Fibroblast of skin of left quadriceps (primary cell): ENCODE data around the gene FBXW8.

Experiments used
- DNase-seq, 2 experiments: peaks; one replicate each; pipeline ENCODE4 v3.0.0-alpha.2; 2013; ENCODE audit warnings: low read depth in 2 of 2

FBXW8 gene

GRCh38 chr12:116955382-116956021 is 44.8 kb downstream of the FBXW8 start:
- no peak for DNase-seq

DNA sequence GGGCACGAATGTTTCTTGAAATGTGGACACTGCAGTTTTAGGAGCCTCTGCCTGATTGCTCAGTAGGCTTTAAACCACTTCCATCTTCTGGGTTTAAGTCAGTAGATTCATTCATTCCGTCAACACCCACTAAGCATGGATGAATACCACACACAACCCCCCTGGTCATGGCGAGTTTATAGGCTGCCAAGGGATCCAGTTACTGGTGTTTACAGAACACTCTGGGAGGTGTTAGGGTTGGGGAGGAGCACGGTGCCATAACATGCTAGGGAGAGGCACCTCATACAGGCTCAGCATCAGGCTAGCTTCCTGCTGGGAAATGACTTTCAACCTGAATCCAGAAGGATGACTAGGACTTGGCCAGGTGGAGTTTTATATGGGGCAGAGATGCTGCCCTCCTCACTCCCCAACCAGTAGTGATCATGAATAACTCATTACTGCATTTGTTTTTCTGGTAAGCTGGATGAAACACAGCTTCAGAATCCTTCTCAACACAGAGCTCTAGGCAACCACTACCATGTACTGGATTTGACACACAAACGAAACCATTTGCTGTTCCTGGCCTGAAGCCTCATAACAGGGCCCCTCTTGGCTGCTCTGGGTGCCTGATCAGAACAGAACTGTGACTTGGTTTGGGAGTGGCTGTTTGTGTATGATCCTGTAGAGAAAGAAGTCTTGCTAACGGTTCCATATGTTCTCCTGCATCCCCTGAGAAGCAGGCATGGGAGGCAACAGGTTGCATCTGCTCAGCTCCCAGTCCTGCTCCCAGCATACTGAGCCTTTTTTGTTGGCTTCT is 47.9 kb downstream of the FBXW8 start:
- no peak for DNase-seq

- DNase-seq = no peak
Observed at GRCh38 chr12:116959198-116959460, 48.4 kb downstream of the FBXW8 start.

GRCh38 chr12:116959845-116960514 is 49.2 kb downstream of the FBXW8 start:
- no peak for DNase-seq

GRCh38 chr12:116962197-116962596 is 51.4 kb downstream of the FBXW8 start:
- no peak for DNase-seq

DNA sequence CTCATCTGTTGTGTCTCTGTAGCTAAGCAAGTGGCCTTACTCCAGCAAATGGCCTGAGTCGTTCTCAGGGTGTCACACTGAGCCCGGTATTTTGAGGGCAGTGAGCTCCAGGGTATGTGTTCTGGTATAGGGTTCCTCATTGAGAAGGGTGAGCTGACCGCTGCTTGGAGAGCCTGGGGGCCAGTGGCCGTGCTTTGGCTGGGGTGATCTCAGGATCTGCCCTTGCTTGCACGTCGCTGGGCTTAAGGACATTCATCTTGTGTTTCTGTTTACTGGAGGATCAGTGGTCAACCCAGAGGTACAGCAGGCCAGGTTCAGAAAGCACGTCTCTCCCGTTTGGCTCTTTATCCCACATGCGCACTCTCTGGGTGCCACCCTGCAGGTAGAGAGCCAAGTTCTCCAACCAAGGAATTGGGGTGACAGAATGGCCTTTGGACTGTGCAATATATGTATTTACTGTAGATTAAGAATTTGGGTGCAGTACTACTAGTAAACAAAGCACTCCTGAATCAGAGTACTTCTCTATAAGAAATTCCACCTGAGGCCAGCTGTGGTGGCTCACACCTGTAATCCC is 52.1 kb downstream of the FBXW8 start:
- DNase-seq = no peak

DNA sequence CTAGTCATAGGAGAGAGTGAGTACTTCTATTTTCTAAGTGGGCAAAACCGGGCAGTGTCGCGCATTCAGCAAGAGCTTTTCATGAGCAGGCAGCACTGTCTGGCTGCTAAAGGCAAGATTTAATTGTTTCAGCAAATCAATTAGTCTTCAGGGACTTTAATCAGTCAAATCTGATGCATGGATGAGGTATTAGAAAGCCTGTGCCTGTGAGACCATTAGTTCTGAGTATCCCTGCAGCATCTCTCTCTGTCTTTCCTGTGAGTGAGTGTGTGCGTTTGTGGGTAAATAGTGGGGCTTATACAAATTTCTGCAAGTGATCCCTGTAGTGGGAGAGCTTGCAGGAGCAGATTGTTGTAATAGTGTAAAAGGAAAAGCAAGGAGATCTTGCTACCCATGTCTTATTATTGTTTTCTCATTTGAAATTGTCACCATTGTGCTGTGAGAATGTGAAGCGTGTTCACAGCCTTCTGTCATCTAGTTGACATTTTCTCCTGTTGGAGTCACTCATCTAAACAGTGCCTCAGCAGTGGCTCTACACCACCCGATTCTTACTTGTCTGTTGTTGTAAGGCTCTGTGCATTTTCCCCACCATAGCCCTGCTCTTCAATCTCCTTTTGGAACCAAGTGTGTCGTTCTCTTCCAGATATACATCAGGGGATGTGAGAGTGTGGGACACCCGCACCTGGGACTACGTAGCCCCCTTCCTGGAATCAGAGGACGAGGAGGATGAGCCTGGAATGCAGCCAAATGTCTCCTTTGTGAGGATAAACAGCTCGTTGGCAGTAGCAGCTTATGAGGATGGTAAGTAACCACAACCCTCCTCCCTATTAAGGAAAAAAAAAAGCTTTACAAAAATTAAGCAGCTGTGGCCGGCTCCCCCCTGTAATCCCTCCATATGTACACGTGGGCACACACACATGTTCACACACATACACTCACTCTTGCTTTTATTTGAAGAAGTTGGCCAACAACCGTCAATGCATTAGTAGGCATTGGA is 53.6 kb downstream of the FBXW8 start:
- no peak for DNase-seq

- no peak for DNase-seq
Observed at GRCh38 chr12:116968986-116969385, 58.2 kb downstream of the FBXW8 start.

GRCh38 chr12:116969615-116970585 is 59.1 kb downstream of the FBXW8 start:
- no peak for DNase-seq

DNA sequence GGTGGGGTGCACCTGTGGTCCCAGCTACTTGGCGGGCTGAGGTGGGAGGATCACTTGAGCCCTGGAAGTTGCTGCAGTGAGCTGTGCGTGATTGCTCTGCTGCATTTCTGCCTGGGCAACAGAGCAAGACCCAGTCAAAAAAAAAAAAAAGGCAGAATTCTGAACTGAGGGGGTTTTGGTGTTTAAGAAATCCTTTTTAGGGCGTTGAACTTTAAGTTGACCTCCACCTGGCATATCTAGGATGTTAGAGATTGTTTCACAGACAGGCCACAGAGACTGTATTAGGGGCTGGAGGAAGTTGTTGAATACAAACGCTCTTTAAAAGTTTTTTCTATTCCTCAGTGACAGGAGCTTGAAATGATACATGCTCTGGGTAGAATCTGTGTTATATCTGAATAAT is 60.5 kb downstream of the FBXW8 start:
- no peak for DNase-seq

GRCh38 chr12:116975779-116976393 is 65.1 kb downstream of the FBXW8 start:
- DNase-seq = no peak

DNA sequence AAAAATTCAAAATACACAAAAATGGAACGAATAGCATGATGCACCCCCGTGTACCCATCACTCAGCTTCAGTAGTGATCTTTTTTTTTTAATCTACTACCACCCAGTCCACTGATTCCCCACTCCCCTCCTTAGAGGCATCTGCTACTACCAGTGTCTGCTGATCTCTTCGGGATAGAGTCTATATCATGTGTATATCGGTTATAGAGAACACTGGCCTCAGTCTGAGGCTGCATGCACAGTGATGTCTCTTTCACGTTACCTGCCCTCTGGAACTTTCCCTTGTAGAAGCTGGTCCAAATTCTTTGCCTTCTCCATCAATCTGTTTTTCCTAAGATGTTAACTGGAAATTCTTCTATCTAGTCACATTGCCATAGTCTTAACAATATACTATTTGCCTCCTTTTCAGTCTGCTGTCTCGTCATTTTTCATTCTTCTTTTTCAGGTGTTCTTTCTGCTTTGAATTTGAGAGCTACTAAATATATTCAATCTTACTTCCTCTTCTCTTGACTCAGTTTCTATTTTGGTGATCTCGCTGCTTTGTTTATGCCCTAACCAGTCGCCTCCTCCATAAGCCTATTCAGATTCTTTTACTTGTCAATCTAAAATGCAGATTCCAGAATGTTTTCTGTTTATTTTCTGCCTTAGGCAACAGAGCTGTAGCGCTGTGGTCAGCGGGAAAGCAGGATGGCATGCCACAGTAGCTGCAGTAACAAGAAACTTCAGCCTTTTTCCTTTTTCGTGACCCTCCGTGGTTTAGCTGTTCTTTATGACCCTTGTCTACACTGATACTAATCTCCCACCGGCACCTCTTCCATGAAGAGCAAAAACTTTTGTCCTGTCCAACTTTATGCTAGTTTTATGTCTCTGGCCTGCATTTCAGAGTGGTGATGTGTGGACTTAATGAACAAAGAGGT is 67.0 kb downstream of the FBXW8 start:
- no peak for DNase-seq

DNA sequence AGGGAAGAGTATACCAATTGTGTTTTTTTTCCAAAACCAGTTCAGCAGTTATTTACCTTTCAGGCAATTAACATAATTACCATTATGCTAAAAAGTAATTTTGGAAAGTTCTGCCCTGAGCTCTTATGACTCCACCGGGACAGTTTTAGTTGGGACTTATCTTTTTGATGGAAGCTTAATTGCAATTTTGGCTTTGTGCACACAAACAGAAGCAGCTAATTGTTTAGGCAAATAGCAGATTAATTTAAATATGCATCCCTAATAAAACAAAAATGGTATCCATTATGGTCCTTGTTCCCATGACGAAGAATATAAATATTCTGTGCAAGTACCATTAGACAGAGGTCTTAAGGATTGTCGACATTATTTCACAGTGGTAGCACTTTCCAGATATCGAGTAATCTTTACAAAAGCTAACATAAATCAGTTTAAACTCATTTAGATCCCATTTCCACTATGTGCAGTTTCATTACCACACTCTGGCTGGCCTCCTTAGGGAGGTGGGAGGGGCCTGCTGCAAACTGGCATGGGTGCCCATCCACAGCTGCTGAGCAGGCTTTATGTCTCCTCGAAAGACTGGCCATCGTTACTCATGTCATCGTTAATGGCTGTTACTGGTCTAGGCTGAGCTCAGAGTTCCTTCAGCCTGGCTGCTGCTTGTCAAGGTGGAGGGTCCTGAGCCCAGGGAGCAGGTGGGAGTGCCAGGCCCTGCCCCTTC is 68.2 kb downstream of the FBXW8 start:
- DNase-seq = no peak

DNA sequence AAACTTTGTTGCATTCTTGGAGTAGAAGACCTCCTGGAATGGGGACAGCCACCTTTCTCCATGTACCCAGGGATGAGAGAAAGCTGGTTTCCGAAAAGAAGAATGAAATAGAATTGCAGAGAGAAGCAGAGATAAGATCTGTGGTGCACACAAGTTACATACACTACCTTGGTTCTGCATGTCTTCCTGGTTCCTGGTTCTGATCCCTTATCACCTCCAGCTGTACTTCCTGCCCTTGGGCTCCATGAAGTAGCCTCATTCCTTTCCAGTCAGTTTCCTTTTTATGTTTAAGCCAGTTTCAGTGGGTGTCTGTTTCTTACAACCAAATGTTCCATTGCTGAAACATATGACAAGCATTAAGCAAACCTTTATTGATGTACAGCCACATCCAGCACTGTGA is 69.3 kb downstream of the FBXW8 start:
- DNase-seq = no peak

DNA sequence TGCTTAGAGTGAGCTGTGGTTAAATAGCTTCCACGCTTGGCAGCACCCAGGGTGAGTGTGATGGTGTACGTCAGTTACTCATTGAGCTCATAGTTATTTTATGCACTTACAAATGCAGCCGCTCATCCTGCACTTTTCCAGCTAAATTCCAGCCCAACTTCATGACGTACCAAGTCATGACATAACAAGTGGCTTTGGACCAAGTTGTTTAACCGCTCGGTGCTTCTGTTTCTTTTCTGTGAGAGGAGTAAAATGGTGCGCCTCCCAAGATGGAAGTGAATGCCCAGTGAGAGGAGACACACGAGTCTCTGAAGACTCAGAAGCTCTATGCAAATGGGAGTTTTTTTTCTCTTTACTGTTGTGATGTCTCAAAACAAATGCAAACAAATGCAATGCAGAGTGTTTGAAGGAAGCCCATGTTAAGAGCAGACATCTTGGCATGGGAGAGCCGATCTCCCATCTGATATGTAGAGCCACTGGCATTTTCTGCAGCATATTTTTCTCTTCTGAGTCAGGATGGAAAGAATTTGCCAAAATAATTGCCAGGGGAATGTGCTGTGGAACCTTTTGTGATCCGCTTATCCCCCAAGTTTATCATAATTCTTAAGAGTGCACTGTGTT is 72.2 kb downstream of the FBXW8 start:
- peak; percentile 28 to 29 for DNase-seq

- DNase-seq = no peak
Observed at GRCh38 chr12:116984098-116984497, 73.3 kb downstream of the FBXW8 start.

DNA sequence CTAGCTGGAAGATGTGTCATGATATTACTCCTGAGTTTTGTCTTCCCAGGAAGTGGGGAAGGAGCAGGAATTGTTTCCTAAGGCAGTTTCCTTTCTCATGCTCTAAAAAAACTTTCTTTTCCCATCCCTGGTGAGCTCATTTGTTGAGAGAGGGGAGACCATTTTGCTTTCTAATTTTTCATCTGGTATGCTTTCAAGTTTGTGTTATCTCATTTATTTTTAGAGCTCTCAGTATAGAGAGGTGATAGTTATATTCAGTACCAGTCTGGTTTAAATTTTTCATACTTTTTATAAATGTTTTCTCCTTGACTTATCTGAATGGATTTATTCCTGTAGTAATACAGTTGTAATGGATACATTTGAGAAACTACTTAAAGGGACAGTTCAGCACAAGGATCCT is 79.6 kb downstream of the FBXW8 start:
- no peak for DNase-seq
